GM18499 (cell line): ENCODE data around the gene PARP8.
"Not testable (repeated sequence)": the region's sequence is repeated elsewhere in the genome, so short reads cannot be mapped to it uniquely, and the experiment has no call there.

Experiments
- ATAC-seq: cut with Tn5 transposase; IDR thresholded peaks from one replicate; pipeline ENCODE4 v1.9.1; 2021; ENCODE audit warnings: moderate number of reproducible peaks; ENCODE audit not compliant: insufficient read depth, unreplicated experiment

The PARP8 gene

GRCh38 chr5:50766967-50767366 lies 100.5 kb downstream of the PARP8 start:
- ATAC-seq = no peak

GRCh38 chr5:50767588-50767987 lies 101.2 kb downstream of the PARP8 start:
- ATAC-seq = no peak

DNA sequence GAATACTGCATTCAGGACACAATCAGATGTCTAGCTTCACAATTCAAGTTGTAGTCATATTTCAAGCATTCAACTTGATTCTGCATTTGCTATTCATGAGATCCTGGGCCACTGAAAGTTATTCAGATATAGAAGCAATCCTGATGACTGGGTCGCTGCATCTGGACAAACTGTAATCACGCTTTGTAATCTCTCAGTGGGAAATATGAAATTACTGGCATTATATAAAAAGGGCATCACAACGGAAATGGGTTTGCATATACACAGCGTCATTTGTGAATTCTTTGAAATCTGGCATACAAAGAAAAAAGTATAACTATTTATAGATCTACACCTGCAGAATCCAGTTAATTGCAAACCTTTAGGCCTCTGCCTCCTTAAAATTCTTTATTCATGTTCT lies 102.2 kb downstream of the PARP8 start:
- ATAC-seq = no peak

DNA sequence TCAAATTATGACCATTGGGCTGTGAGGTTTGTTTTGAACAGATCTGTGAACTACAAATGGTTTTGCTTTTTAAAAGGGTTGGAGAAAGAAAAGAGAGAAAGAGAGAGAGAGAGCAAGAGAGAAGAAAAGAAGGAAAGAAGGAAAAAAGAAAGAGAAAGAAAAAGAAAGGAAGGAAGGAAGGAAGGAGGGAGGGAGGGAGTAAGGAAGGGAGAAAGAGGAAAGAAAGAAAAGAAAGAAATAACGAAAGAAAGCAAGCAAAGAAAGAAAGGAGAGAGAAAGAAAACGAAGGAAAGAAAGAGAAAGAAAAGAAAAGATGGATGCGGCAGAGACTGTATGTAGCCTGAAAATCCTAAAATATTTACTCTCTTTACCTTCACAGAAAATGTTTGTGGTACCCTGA lies 104.0 kb downstream of the PARP8 start:
- ATAC-seq = no peak

DNA sequence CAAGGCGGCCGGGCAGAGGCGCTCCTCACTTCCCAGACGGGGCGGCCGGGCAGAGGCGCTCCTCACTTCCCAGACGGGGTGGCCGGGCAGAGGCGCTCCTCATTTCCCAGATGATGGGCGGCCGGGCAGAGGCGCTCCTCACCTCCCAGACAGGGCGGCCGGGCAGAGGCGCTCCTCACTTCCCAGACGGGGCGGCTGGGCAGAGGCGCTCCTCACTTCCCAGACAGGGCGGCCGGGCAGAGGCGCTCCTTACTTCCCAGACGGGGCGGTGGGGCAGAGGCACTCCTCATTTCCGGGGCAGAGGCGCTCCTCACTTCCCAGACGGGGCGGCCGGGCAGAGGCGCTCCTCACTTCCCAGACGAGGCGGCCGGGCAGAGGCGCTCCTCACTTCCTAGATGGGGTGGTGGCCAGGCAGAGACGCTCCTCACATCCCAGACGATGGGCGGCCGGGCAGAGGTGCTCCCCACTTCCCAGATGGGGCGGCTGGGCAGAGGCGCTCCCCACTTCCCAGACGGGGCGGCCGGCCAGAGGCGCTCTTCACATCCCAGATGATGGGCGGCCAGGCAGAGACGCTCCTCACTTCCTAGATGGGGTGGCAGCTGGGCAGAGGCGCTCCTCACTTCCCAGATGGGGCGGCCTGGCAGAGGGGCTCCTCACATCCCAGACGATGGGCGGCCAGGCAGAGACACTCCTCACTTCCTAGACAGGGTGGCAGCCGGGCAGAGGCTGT lies 108.2 kb downstream of the PARP8 start:
- ATAC-seq = not testable (repeated sequence)

DNA sequence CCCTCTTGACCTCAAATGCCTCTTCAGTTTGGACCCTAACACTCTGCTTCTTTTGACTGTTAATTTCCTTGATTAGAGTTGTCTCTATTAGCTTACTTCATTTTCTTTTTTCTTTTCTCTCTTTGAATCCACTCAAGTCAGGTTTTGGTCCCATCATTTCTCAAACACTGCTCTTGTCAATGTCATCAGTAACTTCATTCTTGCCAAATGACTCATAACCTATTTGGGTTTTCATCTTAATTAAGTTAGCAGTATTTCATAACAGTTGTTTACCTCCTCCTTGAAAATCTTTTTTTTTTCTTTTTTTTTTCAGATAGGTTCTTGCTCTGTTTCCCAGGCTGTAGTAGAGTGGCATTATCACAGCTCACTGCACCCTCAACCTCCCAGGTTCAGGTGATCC lies 119.6 kb downstream of the PARP8 start:
- ATAC-seq = no peak

GRCh38 chr5:50791813-50792212 lies 125.4 kb downstream of the PARP8 start:
- ATAC-seq = no peak

DNA sequence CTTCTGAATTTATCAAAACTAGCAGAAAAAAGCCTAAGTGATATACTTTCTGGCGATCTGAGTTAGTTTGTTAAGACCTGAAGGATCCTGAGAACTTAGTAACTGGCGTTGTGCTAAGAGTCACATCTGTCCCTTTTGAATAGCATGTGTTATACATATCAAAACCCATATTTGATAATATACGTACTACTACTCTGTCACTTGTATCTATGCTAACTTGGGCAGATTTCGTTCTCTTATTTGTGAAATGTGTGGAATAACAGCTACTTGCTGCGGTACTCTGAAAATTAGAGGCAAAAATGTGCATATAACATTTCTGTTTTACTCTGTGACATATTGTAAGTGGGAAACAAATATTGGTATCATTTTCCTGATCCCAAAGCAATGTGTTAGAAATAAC lies 126.4 kb downstream of the PARP8 start:
- ATAC-seq = no peak

DNA sequence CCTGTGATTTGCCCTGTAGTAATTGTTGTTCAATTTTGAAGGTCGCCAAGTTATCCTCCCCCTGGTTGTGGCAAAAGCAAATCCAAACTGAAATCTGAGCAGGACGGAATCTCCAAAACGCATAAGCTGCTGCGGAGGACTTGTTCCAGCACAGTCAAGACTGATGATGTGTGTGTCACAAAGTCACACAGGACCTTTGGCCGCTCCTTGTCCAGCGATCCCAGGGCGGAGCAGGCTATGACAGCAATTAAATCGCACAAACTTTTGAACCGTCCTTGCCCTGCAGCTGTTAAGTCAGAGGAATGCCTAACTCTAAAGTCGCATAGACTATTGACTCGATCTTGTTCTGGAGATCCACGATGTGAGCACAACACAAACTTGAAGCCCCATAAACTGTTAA lies 128.4 kb downstream of the PARP8 start:
- no peak for ATAC-seq

GRCh38 chr5:50798002-50798401 lies 131.6 kb downstream of the PARP8 start:
- no peak for ATAC-seq

DNA sequence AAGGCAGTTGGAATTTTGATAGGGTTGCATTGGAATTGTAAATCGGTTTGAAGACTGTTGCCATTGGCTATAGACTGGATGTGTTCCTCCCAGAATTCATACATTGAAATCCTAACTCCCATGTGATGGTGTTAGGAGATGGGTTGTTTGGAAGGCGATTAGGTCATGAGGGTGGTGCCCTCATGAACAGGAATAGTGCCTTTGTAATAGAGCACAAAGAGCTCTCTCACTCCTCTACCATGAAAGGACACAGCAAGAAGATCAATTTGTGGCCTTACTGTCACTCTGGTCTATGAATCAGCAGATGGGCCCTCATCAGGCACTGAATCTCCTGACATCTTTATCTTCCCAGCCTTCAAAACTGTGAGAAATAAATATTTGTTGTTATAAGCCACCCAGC lies 133.2 kb downstream of the PARP8 start:
- no peak for ATAC-seq

GRCh38 chr5:50800410-50800809 lies 134.0 kb downstream of the PARP8 start:
- ATAC-seq = no peak

DNA sequence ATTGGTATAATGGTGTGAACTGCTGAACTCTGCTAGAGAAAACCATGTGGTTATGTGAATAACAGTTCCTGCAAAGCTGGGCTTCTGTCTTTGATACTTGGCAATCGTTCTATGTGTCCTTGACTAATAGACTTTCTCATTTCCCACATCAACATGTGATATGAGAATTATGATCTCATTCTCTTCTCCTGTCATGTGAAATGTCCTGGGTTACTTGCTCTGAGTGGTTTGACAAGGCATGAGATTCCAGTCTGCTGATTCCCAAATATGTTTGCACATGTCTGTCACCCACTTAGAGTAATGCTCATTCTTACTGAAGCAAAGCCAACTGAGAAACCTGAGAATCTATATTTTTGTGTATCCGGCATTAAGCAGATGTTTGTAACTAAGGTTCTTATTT lies 141.2 kb downstream of the PARP8 start:
- ATAC-seq = no peak

DNA sequence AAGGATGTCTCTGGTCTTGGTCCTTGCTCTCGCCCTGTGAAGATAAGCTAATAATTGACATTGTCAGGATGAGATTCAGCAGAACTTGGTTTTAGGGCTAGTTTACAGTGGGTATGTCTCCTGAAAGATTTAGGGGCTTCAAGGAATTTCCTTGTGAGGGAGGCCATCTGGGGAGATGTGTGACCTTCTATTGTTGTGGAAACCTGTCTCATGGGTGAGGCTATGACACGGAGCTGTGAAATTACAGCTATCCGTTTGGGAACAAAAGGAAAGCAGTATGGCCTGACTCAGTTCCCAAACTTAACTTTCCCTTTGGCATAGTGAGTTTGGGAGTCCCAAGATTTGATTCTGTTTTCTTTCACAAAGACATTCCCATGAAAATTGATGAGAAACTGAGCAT lies 142.0 kb downstream of the PARP8 start:
- ATAC-seq = no peak

GRCh38 chr5:50811746-50812145 lies 145.3 kb downstream of the PARP8 start:
- ATAC-seq = not testable (repeated sequence)

DNA sequence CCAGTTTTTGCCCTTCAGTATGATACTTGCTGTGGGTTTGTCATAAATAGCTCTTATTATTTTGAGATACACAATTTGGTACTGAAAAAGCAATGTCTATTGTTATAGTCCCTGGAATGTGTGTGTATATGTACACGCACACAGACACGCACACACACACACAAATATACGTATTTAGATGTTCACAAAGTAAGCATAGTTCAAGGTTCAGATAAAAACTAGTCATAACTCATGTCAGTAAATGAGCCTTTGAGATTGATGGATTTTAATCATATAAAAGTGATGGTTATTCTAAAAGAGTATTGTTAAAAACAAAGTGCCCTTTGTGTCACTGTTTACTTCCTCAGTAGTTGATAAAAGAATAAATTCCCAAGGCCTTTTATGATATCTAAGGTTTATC lies 147.3 kb downstream of the PARP8 start:
- no peak for ATAC-seq

DNA sequence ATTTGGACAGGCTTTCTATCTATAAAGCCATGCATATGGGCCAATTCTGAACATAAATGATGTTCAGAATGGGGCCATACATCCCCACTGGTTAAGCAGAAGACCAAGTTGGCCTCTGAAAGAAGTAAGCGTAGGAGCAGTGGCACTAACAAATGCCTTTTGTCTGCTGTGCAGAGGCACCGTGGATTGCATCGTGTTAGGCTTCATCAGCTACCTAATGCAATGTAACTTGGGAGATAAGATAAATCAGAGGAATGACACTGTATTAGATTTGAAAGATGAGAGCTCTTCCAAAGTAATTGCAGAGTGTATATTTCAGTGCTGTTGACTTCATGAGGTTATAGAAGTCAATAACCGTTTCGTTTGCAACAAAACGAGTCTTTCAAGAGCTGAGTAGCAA lies 148.1 kb downstream of the PARP8 start:
- ATAC-seq = no peak

DNA sequence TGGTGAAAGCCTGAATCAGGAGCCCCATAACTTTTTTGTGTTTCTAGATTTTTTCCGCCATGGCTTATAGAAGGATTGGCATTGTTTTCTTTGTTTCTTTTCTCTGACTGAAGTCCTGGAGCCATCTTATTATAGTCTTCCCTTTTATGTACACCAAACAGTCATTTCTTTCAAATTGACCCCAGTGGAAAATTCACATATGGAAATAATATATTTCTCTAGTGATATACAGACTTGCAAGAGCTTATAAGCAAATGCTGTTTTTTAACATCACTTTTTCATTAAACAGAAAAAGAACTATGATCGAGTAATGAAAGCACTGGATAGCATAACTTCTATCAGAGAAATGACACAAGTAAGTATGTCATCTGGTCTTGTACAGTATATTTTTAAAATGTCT lies 155.6 kb downstream of the PARP8 start:
- ATAC-seq = no peak

DNA sequence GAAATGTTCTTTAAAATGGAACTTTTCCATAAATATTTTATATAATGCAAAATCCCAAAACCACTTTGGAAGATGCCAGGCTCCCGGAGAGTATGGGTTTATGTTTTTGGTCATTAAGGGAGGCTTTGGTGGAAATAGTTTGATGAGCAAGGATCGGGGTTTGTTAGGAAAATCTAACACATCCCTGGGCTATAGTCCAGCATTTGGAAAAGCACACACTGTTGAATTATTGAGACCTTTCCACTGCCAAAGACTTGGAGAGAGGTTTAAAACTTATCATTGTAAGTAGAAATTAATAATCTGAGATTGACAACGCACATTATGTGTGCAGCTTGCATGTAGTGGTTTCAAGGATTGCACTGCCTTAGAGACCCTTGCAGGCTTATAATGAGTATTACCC lies 156.3 kb downstream of the PARP8 start:
- no peak for ATAC-seq

DNA sequence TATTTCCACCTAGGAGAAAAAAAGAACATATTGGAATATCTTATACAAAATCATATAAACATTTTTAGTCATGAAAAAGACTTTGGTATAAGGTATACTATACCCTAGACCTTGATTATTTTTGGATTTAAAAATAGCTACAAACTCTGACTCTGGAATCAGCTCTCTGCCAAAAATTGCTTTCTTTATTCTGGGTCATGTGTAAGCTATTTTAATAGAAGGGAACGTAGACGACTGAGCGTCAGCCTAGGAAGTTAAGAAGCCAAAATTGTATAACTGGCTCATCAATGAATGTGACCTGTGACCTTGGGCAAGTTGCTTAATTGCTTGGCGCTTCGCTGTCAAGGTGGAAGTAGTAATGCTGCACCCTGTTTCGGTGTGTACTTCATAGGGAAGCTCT lies 157.1 kb downstream of the PARP8 start:
- no peak for ATAC-seq

- ATAC-seq = no peak
Observed at GRCh38 chr5:50824109-50824508, 157.7 kb downstream of the PARP8 start.

- no peak for ATAC-seq
Observed at GRCh38 chr5:50827516-50828247, 161.2 kb downstream of the PARP8 start.
